Heart right ventricle (tissue), 16 donors: ENCODE measurements around the gene RYR3. TPM values are rescaled to one million over a fixed set of nuclear protein-coding genes. Genes with fewer than 3 reads are reported as not detected.

Source experiments
- ATAC-seq, 8 donors: fragments of 200-7000 bp; cut with Tn5 transposase; one replicate each; pipeline ENCODE4 v1.9.1; 2020; ENCODE audit warnings: mild to moderate bottlenecking in 8 of 8, moderate library complexity in 8 of 8, moderate number of reproducible peaks in 1 of 8
- DNase-seq, 2 donors: peaks; one replicate each; pipeline ENCODE4 v3.0.0-alpha.2; 2020
- H3K27ac ChIP-seq, 10 donors: fragments of 200-600 bp; sonication (generic) in 2 of 10; one replicate each; pipeline versions ENCODE4 v1.5.0 to v1.8.0; 2020 to 2022; ENCODE audit warnings: mild to moderate bottlenecking in 3 of 10
- H3K27me3 ChIP-seq, 7 donors: fragments of 200-600 bp; one replicate each; pipeline ENCODE4 v1.8.0; 2021 to 2022; ENCODE audit warnings: mild to moderate bottlenecking in 2 of 7
- H3K36me3 ChIP-seq, 9 donors: fragments of 200-600 bp; sonication (generic) in 1 of 9; one replicate each; pipeline versions ENCODE4 v1.5.0 to v1.8.0; 2020 to 2022; ENCODE audit warnings: mild to moderate bottlenecking in 2 of 9
- H3K4me1 ChIP-seq, 9 donors: fragments of 200-600 bp; sonication (generic) in 1 of 9; one replicate each; pipeline versions ENCODE4 v1.5.0 to v1.8.0; 2020 to 2022; ENCODE audit warnings: mild to moderate bottlenecking in 4 of 9
- H3K4me3 ChIP-seq, 10 donors: fragments of 200-600 bp; sonication (generic) in 2 of 10; one replicate each; pipeline versions ENCODE4 v1.5.0 to v1.8.0; 2020 to 2022; ENCODE audit warnings: mild to moderate bottlenecking in 7 of 10, moderate library complexity in 2 of 10
- H3K9me3 ChIP-seq, 11 donors: fragments of 200-600 bp in 10 of 11; sonication (generic) in 2 of 11; one replicate each; pipeline versions ENCODE4 v1.5.0 to v1.8.0; 2013 to 2022; ENCODE audit warnings: mild to moderate bottlenecking in 2 of 11, control low read depth in 1 of 11, moderate library complexity in 1 of 11
- WGBS, 2 donors: extraction: QIAGEN DNeasy Blood & Tissue Kit; methylation state at CpG; one replicate each; pipeline ENCODE4 v1.1.7; 2013; ENCODE audit warnings: inconsistent platforms in 1 of 2; 5-methylcytosine and 5-hydroxymethylcytosine counted together
- intact Hi-C, 10 donors: fragments of 100-400 bp; cut with DNase I; formaldehyde crosslinking; loops; one replicate each; pipeline versions ENCODE4 v1.11.1 to v1.14.2; 2022
- polyA plus RNA-seq, 2 donors: library from polyadenylated mRNA; stranded (reverse); fragments of 200-250 nt; gene quantifications; one replicate each; pipeline ENCODE4 v1.2.3, GENCODE V29; 2013
- total RNA-seq, 10 donors: library from RNA; stranded (reverse); fragmentation: NEBNext Ultra II Directional in 3 of 10; extraction: Animal tissue kit (Norgen Biotek cat#: 25700) in 3 of 10; gene quantifications; one replicate each; pipeline versions ENCODE4 v1.2.1 to v1.2.4, GENCODE V29; 2021 to 2023
- TF ChIP-seq, protein P1 (sequence below), 9 donors: fragments of 200-600 bp; sonication (generic) in 2 of 9; IDR thresholded peaks; one replicate each; pipeline versions ENCODE4 v1.5.0 to v1.8.0; 2021 to 2022; ENCODE audit warnings: antibody characterized with exemption in 9 of 9, mild to moderate bottlenecking in 5 of 9, moderate library complexity in 1 of 9
- donor health status: Arrhythmogenic right ventricular cardiomyopathy.
- donor health status: ischemic (EF 13 %, LVEDD 7.1; RV severe dilation, severe dysfunction).
- donor health status: healthy with polysubstance abuse.
- donor health status: DM: no; HTN: yes; CAD: no.
- donor health status: DM: no; HTN: no; CAD: no.
- donor health status: ischemic (EF 25% LVEDD 6.9; RV normal size, moderate dysfunction).
- donor health status: ischemic (EF 25% LVEDD 5.7; RV mildly dilated, moderate dysfunction).
- donor health status: healthy.
- donor health status: DM: yes; HTN: yes; CAD: no.
- donor health status: Ischemic cardiomyopathy.
- donor health status: ischemic (EF 35%, LVEDD 5.7; RV mildly dilated, moderate dysfunction).
- donor health status: nonischemic (EF 11% LVEDD 7.7; RV severe dilation, severe dysfunction).
- donor health status: DM: yes; HTN: yes; CAD: no.
- donor health status: PGD.
- donor health status: ischemic (EF 29% LVEDD 5.4; RV normal size, mild dysfunction).
- donor health status: nonischemic (EF 23%, LVEDD 6.1; RV moderate dilation, normal function).

Gene RYR3
- total and polyA plus RNA-seq, 12 donors = 0.02 to 1.00 (median 0.13) TPM; not detected in 2

DNA sequence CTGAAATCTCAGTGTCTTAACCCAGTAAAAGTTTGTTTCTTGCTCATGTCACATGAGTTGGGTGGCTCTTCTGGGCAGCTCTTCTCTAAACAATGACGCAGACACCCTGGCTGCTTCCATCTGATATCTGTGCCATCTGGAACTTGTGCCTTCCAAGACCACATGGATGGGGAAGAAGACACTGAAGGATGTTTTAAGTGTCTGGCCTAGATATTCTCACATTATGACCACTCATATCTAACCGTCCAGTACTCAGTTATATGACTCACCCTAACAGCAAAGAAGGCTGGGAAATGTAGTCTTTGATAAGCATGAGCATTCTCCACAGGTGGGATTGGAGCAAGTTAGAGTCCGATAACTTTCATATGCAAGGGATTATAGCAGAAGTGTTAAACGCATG lies 66.4 kb downstream of the RYR3 start:
- no peaks in the 10 kb centered on the region for H3K36me3 ChIP-seq
- intact Hi-C loops = no loop called here
- ATAC-seq (no peak), DNase-seq (no peak)
- 87 to 89% methylated on average over 4 of the region's 4 CpGs for WGBS, 2 donors
- TF ChIP-seq, protein P1, sequence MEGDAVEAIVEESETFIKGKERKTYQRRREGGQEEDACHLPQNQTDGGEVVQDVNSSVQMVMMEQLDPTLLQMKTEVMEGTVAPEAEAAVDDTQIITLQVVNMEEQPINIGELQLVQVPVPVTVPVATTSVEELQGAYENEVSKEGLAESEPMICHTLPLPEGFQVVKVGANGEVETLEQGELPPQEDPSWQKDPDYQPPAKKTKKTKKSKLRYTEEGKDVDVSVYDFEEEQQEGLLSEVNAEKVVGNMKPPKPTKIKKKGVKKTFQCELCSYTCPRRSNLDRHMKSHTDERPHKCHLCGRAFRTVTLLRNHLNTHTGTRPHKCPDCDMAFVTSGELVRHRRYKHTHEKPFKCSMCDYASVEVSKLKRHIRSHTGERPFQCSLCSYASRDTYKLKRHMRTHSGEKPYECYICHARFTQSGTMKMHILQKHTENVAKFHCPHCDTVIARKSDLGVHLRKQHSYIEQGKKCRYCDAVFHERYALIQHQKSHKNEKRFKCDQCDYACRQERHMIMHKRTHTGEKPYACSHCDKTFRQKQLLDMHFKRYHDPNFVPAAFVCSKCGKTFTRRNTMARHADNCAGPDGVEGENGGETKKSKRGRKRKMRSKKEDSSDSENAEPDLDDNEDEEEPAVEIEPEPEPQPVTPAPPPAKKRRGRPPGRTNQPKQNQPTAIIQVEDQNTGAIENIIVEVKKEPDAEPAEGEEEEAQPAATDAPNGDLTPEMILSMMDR (IDR thresholded peaks at IDR 0.05) = no peak
- no peak overlapping the region for H3K27ac ChIP-seq
- H3K27me3 ChIP-seq = peaks cover 0 to 4% (median 0%) of the 10 kb centered on the region in 7 donors
- H3K4me3 ChIP-seq = no peak overlapping the region
- peaks cover 0 to 5% (median 0%) of the 10 kb centered on the region in 9 donors for H3K4me1 ChIP-seq
- no peaks in the 10 kb centered on the region for H3K9me3 ChIP-seq

DNA sequence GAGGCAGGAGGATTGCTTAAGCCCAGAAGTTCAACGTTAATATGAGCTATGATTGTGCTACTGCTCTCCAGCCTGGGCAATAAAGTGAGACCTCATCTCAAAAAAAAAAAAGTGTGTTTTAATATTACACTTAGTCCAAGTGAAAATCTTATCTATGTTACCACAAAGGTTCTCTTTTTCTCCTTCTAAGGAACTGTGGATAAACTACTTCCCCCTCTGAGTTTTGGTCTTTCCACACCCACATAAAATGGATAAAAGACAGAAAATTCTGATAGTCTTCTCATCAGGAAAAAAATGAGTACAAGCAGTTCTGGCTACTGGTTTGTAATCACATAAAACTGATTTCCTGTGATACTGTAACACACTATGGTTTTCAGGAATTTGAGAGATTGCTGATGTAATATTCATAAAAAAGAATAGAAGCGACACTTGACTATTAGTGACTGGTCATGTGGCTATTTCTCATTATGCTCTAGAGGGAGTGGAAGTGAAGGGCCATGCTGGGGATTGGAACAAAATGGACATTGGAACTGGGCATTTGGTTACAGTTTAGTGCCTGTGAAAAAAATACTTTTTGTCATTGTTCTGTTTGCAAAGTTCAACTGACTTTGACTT lies 68.2 kb downstream of the RYR3 start:
- no peaks in the 10 kb centered on the region for H3K9me3 ChIP-seq
- TF ChIP-seq, protein P1 (IDR thresholded peaks at IDR 0.05) = no peak
- intact Hi-C loops = no loop called here
- no peak overlapping the region for H3K4me3 ChIP-seq
- no peak overlapping the region for H3K27ac ChIP-seq
- H3K27me3 ChIP-seq = peaks cover 0 to 4% (median 0%) of the 10 kb centered on the region in 7 donors
- no peak for ATAC-seq
- peaks cover 0 to 5% (median 0%) of the 10 kb centered on the region in 9 donors for H3K4me1 ChIP-seq
- H3K36me3 ChIP-seq = no peaks in the 10 kb centered on the region
- DNase-seq = no peak
- WGBS, 2 donors = 73 to 78% methylated on average over 2 of the region's 2 CpGs

DNA sequence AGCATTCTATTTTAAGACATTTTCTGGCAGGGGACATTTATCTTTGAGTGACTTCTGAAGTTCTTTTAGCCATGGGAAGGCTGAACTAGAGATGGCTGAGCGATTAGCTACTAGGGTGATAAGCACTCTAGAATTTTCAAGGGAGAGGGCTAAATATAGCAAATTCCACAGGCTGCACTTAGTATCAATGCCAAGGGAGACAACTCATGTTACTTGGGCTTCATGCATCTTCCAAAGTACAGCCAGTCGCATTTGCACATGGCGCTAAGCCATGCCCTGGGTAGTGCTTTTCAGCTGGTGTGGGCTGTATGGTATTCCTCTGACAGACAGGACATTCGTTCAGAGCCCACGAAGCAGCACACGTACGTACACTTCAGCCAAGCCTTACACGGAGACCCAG lies 69.6 kb downstream of the RYR3 start:
- H3K4me3 ChIP-seq = no peak overlapping the region
- DNase-seq (no peak), ATAC-seq (no peak)
- no peaks in the 10 kb centered on the region for H3K9me3 ChIP-seq
- 65 to 75% methylated on average over 8 of the region's 8 CpGs for WGBS, 2 donors
- no peak overlapping the region for H3K27ac ChIP-seq
- H3K4me1 ChIP-seq = no peaks in the 10 kb centered on the region
- TF ChIP-seq, protein P1 (IDR thresholded peaks at IDR 0.05) = no peak
- peaks cover 0 to 4% (median 0%) of the 10 kb centered on the region in 7 donors for H3K27me3 ChIP-seq
- intact Hi-C loops = no loop called here
- H3K36me3 ChIP-seq = no peaks in the 10 kb centered on the region

DNA sequence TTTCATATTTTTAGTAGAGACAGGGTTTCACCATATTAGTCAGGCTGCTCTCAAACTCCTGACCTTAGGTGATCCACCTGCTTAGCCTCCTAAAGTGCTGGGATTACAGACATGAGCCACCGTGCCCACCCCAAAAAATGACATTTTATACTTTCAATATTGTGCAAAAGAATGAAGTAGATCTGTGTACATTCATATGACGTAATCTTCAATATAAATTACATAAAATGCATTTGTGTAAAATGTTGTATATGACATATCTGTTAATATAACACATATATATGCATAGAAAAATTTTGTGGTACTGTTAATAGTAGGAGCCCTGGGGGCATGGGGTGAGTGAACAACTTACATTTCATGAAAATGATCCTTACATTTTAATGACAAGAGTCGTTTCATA lies 71.7 kb downstream of the RYR3 start:
- Histone ChIP-seq H3K4me3 (no peak overlapping the region), H3K9me3 (no peaks in the 10 kb centered on the region), H3K36me3 (no peaks in the 10 kb centered on the region), H3K27me3 (peaks cover 0 to 4% (median 0%) of the 10 kb centered on the region in 7 donors), H3K27ac (no peak overlapping the region), H3K4me1 (no peaks in the 10 kb centered on the region)
- DNase-seq (no peak), ATAC-seq (no peak)
- intact Hi-C loops = no loop called here
- TF ChIP-seq, protein P1 (IDR thresholded peaks at IDR 0.05) = no peak
- 85 to 86% methylated on average over 3 of the region's 3 CpGs for WGBS, 2 donors
